ENCODE data around the gene RPP21.

RPP21 gene

DNA sequence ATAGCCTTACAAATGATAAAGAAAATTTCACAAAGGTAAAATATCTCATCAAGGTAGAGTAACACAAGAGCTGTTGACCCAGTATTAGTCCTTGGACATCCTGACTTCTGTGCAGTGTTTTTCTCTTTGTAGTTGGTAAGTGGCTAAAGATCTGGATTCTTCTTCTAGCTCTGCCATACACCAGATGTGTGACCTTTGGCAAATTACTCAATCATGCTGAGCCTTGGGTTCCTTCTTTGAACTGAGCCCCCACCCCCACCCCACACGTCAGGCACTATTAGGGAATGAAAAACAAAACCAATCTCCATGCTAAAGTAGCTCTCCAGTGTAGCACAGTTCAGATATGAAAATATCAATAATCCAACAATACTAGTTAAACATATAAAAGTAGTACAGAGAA lies 33.3 kb upstream of the RPP21 start:
- H2AK5ac ChIP-seq (ENCODE audit: low read length, severe bottlenecking): no peak overlapping the region
- H4K91ac ChIP-seq (ENCODE audit: low read length): no peak overlapping the region
- H2BK15ac ChIP-seq (ENCODE audit: low read depth, poor library complexity, severe bottlenecking): no peak overlapping the region
- no peak overlapping the region for H3K4me3 ChIP-seq (ENCODE audit: insufficient read depth in 1 of 2, low read depth in 1 of 2, low read length in 2 of 2)
- H3K18ac ChIP-seq (ENCODE audit: low read depth in 1 of 2, low read length in 2 of 2): no peak overlapping the region
- H2AFZ ChIP-seq (ENCODE audit: low read depth, low read length): no peak overlapping the region
- WGBS: no CpG with 5 or more reads among the region's 1 CpG
- H3K14ac ChIP-seq (ENCODE audit: low read length in 2 of 2): no peak overlapping the region
- H2BK120ac ChIP-seq (ENCODE audit: low read depth, low read length): no peak overlapping the region
- H3K4ac ChIP-seq (ENCODE audit: low read depth in 1 of 2, low read length in 2 of 2): no peak overlapping the region
- H2BK12ac ChIP-seq (ENCODE audit: low read length in 2 of 2): no peak overlapping the region
- DNase-seq: peak; percentile 40
- H3K23ac ChIP-seq (ENCODE audit: low read length in 2 of 2): no peak overlapping the region
- peaks cover 7 to 61% of the 10 kb centered on the region in 2 experiments for H3K36me3 ChIP-seq (ENCODE audit: control insufficient read depth in 1 of 2, insufficient read depth in 2 of 2, low read depth in 1 of 2, low read length in 2 of 2)
- no peak overlapping the region for H3K9ac ChIP-seq (ENCODE audit: low read length)
- H3K4me1 ChIP-seq (ENCODE audit: control insufficient read depth, insufficient read depth, low read depth, low read length): no peaks in the 10 kb centered on the region
- H2BK5ac ChIP-seq (ENCODE audit: low read depth, low read length, poor library complexity, severe bottlenecking): no peak overlapping the region
- no peak overlapping the region for H3K4me2 ChIP-seq (ENCODE audit: low read length, poor library complexity, severe bottlenecking)
- H4K8ac ChIP-seq (ENCODE audit: low read length): no peak overlapping the region
- no peak overlapping the region for H3K27ac ChIP-seq (ENCODE audit: low read length, poor library complexity, severe bottlenecking)
- no peaks in the 10 kb centered on the region for H3K27me3 ChIP-seq (ENCODE audit: control insufficient read depth in 1 of 2, insufficient read depth in 1 of 2, low read length in 2 of 2)
- peaks cover 29% of the 10 kb centered on the region for H3K79me1 ChIP-seq (replicated peaks; ENCODE audit: low read length, poor library complexity, severe bottlenecking)
- H3K9me3 ChIP-seq (ENCODE audit: control insufficient read depth, low read length): no peaks in the 10 kb centered on the region

DNA sequence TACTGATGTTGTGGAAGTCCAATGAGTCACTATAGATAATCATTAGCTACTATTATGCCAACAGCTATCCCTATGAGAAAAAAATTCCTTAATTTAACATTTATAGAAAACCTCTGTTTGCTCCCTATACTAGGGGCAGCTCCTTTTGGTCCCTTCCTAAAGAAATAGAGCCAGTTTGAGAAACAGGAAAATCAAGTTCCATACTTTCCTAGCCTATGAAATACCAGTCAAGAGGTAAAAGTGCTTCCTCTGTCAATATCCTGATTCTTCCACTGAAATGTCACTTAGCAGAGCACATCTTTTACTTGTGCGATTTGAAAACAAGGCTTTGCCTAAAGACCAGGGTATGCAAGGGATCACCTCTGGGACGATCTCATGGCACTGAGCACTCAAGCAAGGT lies 32.7 kb upstream of the RPP21 start:
- Histone ChIP-seq H2AK5ac (ENCODE audit: low read length, severe bottlenecking) (no peak overlapping the region), H3K4me1 (ENCODE audit: control insufficient read depth, insufficient read depth, low read depth, low read length) (no peaks in the 10 kb centered on the region)

DNA sequence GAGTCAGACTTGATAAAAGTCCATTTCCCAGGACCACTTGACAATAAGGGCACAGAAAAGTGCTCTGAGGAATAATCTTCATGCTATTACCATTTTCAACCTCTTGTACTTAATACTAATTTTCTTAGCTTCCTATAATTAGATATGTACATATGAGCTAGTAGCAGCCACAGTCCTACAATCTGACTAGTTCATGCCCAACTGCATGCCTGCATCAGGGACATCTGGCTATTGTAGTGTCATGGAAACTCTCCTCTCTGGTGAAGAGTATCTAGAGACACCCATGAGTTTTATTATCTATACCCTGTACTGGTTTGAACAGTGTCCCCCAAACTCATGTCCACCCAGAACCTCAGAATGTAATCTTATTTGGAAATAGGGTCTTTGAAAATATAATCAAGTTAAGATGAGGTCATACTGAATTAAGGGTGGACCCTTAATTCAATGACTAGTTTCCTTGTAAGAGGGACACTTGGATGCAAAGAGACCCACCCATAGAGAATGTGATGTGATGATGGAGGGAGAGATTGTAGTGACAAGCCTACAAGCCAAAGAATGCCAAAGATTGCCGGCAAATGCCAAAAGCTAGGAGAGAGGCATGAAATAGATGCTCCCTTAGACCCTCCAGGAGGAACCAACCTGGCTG lies 32.2 kb upstream of the RPP21 start:
- Histone ChIP-seq H3K4me3 (ENCODE audit: insufficient read depth in 1 of 2, low read depth in 1 of 2, low read length in 2 of 2) (no peak overlapping the region), H4K91ac (ENCODE audit: low read length) (no peak overlapping the region), H2BK12ac (ENCODE audit: low read length in 2 of 2) (no peak overlapping the region), H3K9me3 (ENCODE audit: control insufficient read depth, low read length) (no peaks in the 10 kb centered on the region), H4K8ac (ENCODE audit: low read length) (no peak overlapping the region), H3K4me1 (ENCODE audit: control insufficient read depth, insufficient read depth, low read depth, low read length) (no peaks in the 10 kb centered on the region), H3K4me2 (ENCODE audit: low read length, poor library complexity, severe bottlenecking) (no peak overlapping the region), H2BK120ac (ENCODE audit: low read depth, low read length) (no peak overlapping the region), H2AK5ac (ENCODE audit: low read length, severe bottlenecking) (no peak overlapping the region), H2BK15ac (ENCODE audit: low read depth, poor library complexity, severe bottlenecking) (no peak overlapping the region), H3K79me1 (replicated peaks; ENCODE audit: low read length, poor library complexity, severe bottlenecking) (peaks cover 23% of the 10 kb centered on the region), H2BK5ac (ENCODE audit: low read depth, low read length, poor library complexity, severe bottlenecking) (no peak overlapping the region), H3K18ac (ENCODE audit: low read depth in 1 of 2, low read length in 2 of 2) (no peak overlapping the region), H3K27me3 (ENCODE audit: control insufficient read depth in 1 of 2, insufficient read depth in 1 of 2, low read length in 2 of 2) (no peaks in the 10 kb centered on the region), H2AFZ (ENCODE audit: low read depth, low read length) (no peak overlapping the region), H3K23ac (ENCODE audit: low read length in 2 of 2) (no peak overlapping the region), H3K4ac (ENCODE audit: low read depth in 1 of 2, low read length in 2 of 2) (no peak overlapping the region), H3K14ac (ENCODE audit: low read length in 2 of 2) (no peak overlapping the region), H3K27ac (ENCODE audit: low read length, poor library complexity, severe bottlenecking) (no peak overlapping the region), H3K9ac (ENCODE audit: low read length) (no peak overlapping the region), H3K36me3 (ENCODE audit: control insufficient read depth in 1 of 2, insufficient read depth in 2 of 2, low read depth in 1 of 2, low read length in 2 of 2) (peaks cover 7 to 62% of the 10 kb centered on the region in 2 experiments)
- DNase-seq: no peak
- WGBS: 100% methylated on average over 1 of the region's 1 CpG

More for the DNA sequence above, 32.7 kb upstream of the RPP21 start:
- Histone ChIP-seq H3K4me3 (ENCODE audit: insufficient read depth in 1 of 2, low read depth in 1 of 2, low read length in 2 of 2) (no peak overlapping the region), H2BK5ac (ENCODE audit: low read depth, low read length, poor library complexity, severe bottlenecking) (no peak overlapping the region), H2BK12ac (ENCODE audit: low read length in 2 of 2) (no peak overlapping the region), H3K4me2 (ENCODE audit: low read length, poor library complexity, severe bottlenecking) (no peak overlapping the region), H3K18ac (ENCODE audit: low read depth in 1 of 2, low read length in 2 of 2) (no peak overlapping the region), H3K79me1 (replicated peaks; ENCODE audit: low read length, poor library complexity, severe bottlenecking) (peaks cover 25% of the 10 kb centered on the region), H3K4ac (ENCODE audit: low read depth in 1 of 2, low read length in 2 of 2) (no peak overlapping the region), H2BK15ac (ENCODE audit: low read depth, poor library complexity, severe bottlenecking) (no peak overlapping the region), H4K8ac (ENCODE audit: low read length) (no peak overlapping the region), H3K14ac (ENCODE audit: low read length in 2 of 2) (no peak overlapping the region), H3K27me3 (ENCODE audit: control insufficient read depth in 1 of 2, insufficient read depth in 1 of 2, low read length in 2 of 2) (no peaks in the 10 kb centered on the region), H3K9me3 (ENCODE audit: control insufficient read depth, low read length) (no peaks in the 10 kb centered on the region), H3K23ac (ENCODE audit: low read length in 2 of 2) (no peak overlapping the region), H2AFZ (ENCODE audit: low read depth, low read length) (no peak overlapping the region), H4K91ac (ENCODE audit: low read length) (no peak overlapping the region), H3K27ac (ENCODE audit: low read length, poor library complexity, severe bottlenecking) (no peak overlapping the region), H3K36me3 (ENCODE audit: control insufficient read depth in 1 of 2, insufficient read depth in 2 of 2, low read depth in 1 of 2, low read length in 2 of 2) (peaks cover 7 to 62% of the 10 kb centered on the region in 2 experiments), H2BK120ac (ENCODE audit: low read depth, low read length) (no peak overlapping the region), H3K9ac (ENCODE audit: low read length) (no peak overlapping the region)
- DNase-seq: no peak
- WGBS: 95% methylated on average over 2 of the region's 2 CpGs

DNA sequence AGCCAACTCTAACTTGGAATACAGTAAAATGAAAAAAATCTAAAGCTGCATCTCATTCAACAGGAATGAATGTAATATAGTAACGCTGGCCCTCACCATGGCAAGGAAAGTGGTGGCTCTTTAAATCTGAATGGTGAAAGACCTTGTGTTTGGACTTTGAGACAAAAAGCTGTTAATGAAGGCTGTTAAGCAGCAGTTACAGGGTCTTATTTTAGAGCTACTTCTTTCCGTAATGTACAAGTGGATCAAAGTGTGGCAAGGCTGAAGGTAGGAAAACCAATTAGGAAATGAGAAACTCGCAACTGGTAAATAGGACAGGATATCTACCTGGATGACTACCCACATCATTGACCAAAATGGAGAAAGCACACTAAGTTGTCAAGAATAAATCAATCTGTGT lies 29.8 kb upstream of the RPP21 start:
- H2AK5ac ChIP-seq (ENCODE audit: low read length, severe bottlenecking): no peak overlapping the region
- H3K18ac ChIP-seq (ENCODE audit: low read depth in 1 of 2, low read length in 2 of 2): no peak overlapping the region
- H3K4me3 ChIP-seq (ENCODE audit: insufficient read depth in 1 of 2, low read depth in 1 of 2, low read length in 2 of 2): no peak overlapping the region
- no peak overlapping the region for H4K8ac ChIP-seq (ENCODE audit: low read length)
- no peak for DNase-seq
- no peak overlapping the region for H4K91ac ChIP-seq (ENCODE audit: low read length)
- H3K36me3 ChIP-seq (ENCODE audit: control insufficient read depth in 1 of 2, insufficient read depth in 2 of 2, low read depth in 1 of 2, low read length in 2 of 2): peaks cover 7 to 55% of the 10 kb centered on the region in 2 experiments
- H3K27me3 ChIP-seq (ENCODE audit: control insufficient read depth in 1 of 2, insufficient read depth in 1 of 2, low read length in 2 of 2): no peaks in the 10 kb centered on the region
- H2BK5ac ChIP-seq (ENCODE audit: low read depth, low read length, poor library complexity, severe bottlenecking): no peak overlapping the region
- no peak overlapping the region for H2AFZ ChIP-seq (ENCODE audit: low read depth, low read length)
- H3K4ac ChIP-seq (ENCODE audit: low read depth in 1 of 2, low read length in 2 of 2): no peak overlapping the region
- H3K79me1 ChIP-seq (replicated peaks; ENCODE audit: low read length, poor library complexity, severe bottlenecking): peaks cover 20% of the 10 kb centered on the region
- H3K9me3 ChIP-seq (ENCODE audit: control insufficient read depth, low read length): no peaks in the 10 kb centered on the region
- H3K9ac ChIP-seq (ENCODE audit: low read length): no peak overlapping the region
- 100% methylated on average over 3 of the region's 3 CpGs for WGBS
- no peaks in the 10 kb centered on the region for H3K4me1 ChIP-seq (ENCODE audit: control insufficient read depth, insufficient read depth, low read depth, low read length)
- no peak overlapping the region for H2BK15ac ChIP-seq (ENCODE audit: low read depth, poor library complexity, severe bottlenecking)
- H2BK12ac ChIP-seq (ENCODE audit: low read length in 2 of 2): no peak overlapping the region
- no peak overlapping the region for H3K14ac ChIP-seq (ENCODE audit: low read length in 2 of 2)
- no peak overlapping the region for H3K23ac ChIP-seq (ENCODE audit: low read length in 2 of 2)
- H2BK120ac ChIP-seq (ENCODE audit: low read depth, low read length): no peak overlapping the region
- H3K4me2 ChIP-seq (ENCODE audit: low read length, poor library complexity, severe bottlenecking): no peak overlapping the region
- H3K27ac ChIP-seq (ENCODE audit: low read length, poor library complexity, severe bottlenecking): no peak overlapping the region
